Neural cell (in vitro differentiated cells): ENCODE data around the gene ATP1A1.

ENCODE experiments used
- CTCF ChIP-seq: fragments of 450-650 bp; IDR thresholded peaks from 2 replicates; pipeline ENCODE4 v1.5.1; 2014; ENCODE audit warnings: antibody characterized with exemption, mild to moderate bottlenecking, moderate library complexity; ENCODE audit not compliant: poor library complexity, severe bottlenecking
- EZH2 ChIP-seq: fragments of 200-600, 300-800 bp; shearing (Covaris generic), sonication (generic); IDR thresholded peaks from 2 replicates; pipeline ENCODE4 v1.6.1; 2014; ENCODE audit warnings: antibody characterized with exemption, low read length, borderline replicate concordance, mild to moderate bottlenecking; ENCODE audit not compliant: insufficient read depth, poor library complexity, severe bottlenecking
- POLR2AphosphoS5 ChIP-seq: IDR thresholded peaks from 2 replicates; pipeline ENCODE4 v1.6.1; 2012

GRCh38 chr1:116389013-116389412, 16.0 kb downstream of the ATP1A1 start:
- TF ChIP-seq EZH2 (no peak), CTCF (no peak), POLR2AphosphoS5 (no peak)
